SKM-1 (cell line): ENCODE data around the gene GALNT13.

Experiments
- DNase-seq: peaks from one replicate; lab custom pipeline; 2025; ENCODE audit not compliant: unreplicated experiment; lab: John Stamatoyannopoulos, UW

GALNT13 gene

DNA sequence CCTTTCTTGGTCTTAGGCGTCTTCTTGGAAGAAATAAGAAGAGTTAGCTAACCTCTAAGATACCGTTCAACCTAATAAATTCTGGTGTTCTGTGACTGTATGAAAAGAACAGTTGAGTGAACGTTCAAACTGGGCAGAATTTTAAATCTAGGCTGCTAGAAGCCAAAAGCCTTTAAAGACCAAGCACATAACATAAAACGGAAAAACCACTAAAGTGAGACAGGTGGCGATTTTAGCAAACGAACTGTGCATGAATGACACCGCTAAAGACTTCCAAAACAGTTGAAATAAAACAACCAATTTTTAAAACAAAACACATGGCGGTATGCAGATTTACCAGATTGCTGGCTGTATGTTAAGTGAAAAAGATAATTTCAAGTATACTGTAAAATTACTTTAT lies 73.1 kb downstream of the GALNT13 start:
- DNase-seq = no peak

DNA sequence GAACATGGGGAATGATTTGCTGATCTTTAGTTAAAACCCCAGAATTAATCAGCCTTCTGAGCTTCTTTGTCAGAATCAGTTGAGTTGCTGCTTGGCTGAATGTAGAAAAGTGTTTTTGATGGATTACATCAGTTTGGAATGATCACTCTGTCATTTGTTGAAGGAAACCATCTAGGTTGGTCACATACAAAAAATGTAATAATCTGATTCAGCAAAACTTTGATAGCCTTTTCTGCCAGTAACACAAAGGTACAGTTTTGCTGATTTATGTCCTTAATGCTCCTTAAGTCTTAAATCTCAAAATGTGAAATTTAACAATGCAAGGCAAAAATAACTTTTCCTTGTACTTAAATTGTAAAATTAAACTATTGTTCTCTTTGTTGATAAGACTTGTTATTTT lies 74.3 kb downstream of the GALNT13 start:
- DNase-seq = no peak

DNA sequence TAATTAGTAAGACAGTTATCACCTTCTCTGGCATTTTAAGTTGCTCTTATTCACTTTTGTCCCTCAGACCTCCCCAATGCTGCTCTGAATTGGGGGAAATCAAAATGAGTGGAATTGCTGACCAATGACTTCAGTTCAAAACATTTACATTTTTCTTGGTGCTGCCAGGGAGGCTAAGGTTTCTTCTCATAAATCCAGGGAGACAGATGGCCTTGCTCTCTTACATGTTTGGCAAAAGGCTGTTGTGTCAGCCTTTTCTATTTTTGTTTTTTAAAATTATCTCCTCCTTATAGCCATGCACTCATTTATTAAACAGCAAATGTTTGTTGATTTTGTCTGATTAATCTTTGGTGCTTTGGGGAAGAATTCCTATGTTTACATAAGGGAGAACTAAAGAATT lies 82.0 kb downstream of the GALNT13 start:
- no peak for DNase-seq

DNA sequence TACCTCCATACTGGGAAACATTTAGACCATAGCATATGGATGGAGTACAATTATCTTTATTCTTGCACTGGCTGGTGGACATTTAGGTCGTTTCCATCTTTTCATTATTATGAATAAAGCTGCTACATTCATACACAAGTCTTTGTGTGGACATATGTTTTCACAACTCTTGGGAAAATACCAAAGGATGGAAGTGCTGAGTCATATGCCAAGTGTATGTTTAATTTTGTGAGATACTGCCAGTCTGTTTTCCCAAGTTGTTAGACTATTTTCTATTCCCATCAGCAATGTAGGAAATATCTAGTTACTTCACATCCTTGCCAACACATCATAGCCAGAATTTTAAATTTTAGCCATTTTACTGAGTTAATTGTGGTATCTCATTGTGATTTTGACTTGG lies 91.5 kb downstream of the GALNT13 start:
- DNase-seq = no peak

DNA sequence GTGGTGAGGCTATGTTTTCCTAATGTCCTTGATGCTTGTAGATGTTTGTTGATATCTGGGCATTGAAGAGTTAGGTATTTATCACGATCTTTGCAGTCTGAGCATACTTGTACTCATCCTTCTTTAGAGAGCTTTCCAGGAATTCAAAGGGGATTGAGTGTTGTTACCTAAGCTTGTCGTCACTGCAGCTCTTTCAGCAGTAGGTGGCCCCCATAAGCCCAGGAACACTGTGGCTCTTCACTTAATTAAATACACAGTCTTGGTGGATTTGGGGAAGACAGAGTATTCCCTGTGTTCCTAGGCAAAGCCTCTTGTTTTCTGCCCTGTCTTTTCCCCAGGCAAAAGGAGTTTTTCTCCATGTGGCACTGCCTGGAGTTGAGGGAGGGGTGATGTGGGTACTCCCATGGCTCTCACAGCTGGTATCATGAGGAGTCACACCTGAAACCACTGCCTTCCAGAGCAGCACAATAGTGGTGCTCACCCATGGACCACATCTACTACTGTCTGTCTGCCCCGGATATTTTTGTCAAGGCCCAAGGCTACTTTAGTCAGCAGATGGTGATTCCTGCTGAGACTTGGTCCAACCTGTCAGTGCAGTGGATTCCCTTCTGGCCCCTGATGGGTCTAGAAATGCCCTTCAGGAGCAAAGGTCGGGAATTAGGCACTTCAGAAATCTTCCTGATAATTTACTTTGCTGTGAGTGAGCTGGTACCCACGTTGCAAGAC lies 95.7 kb downstream of the GALNT13 start:
- no peak for DNase-seq

DNA sequence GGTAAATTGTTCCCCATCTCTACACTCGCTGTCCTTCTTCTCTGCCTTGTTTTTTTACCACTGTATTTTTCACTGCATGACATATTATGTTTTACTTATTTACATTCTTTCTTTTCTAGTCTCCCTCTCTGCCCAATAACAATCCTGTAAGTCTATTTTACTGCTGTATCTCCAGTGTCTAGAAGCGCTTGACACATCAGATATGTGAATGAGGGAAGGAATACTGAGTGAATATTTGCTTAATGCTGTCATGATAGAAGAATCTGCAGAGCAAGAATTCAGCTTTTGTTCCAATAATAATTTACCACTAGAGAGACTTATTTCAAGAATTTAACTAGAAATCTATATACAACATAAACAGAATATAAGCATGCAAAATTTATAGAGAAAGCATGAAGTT lies 99.5 kb downstream of the GALNT13 start:
- DNase-seq = no peak

DNA sequence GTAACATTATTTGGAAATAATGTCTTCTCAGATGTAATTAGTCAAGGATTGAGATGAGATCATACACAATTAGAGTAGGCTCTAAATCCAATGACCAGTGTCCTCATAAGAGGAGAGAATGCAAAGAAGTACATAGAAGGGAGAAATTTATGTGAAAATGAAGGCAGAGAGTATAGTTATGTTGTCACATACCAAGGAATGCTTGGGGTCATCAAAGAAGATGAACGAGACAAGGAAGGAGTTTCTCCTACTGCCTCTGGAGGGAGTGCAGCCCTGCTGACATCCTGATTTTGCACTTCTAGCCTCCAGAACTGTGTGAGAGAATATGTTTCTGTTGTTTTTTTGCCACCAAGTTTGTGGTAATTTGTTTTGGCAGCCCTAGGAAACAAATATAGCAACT lies 100.1 kb downstream of the GALNT13 start:
- DNase-seq = no peak

DNA sequence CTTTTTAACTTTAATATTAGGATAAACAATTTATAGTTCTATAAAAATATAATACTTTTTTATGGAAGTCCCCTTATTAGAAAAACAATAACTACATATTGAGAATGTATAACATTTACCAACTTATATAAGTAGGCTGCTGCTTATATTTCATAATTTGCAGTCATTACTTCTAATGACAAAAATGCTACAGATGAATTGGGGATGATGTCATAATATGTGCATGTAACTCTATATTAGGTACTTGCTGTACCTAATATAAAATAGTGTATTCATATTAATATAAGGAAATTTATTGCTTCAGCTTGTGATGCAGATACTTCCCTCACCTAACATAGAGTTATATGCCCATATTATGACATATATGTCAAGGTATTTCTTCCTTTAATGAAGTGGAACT lies 100.7 kb downstream of the GALNT13 start:
- no peak for DNase-seq

DNA sequence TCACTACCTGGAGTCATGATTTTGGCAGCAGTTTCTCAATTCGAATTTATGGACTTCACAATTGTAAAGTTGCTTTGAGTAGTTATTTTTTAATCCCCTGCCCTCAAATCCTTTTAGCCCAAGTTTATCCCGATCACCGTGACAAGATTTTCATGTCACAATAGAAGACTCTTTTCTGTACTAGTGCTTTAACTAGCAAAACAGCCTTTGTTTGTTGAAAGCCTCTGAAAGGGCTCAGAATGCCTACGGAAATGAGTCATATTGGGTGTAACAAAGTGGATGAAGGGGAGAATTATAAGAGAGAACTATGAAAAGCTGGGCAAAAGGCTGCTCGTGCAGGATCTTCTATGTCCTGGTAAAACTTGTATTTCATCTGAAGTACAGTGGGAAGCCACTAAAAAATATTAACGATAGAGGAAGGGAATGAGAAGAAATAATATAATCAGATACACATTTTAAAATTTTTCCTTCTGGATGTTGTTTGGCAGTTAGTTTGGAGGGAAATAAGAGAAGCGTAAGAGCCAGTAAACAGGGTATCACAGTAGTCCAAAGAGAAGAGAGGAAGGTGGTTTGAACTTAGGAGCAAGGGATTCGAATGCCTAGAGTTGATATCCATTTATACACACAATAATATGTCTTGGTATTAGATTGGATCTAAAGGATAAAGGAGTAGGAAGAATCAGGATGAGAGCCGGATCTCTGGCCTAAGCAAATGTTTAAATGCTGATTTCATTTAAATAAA lies 114.9 kb downstream of the GALNT13 start:
- no peak for DNase-seq

DNA sequence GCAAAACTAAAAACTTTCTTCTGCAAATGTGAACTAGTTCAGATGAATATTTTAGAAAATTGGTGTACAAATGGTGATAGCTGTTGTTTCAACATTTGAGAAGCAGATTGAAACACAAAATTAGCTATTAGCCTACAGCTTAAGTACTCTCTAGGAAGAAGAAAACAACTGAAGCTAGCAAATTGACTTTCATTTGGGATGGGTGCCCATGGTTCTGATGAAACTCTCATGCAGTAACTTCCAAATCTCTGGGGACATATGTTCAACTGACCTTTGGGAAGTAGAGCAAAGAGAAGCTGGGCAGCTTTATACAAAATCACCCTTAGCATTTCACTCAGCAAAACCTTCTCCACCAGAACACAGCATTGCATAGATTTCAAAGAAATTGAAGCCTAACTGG lies 119.0 kb downstream of the GALNT13 start:
- no peak for DNase-seq

DNA sequence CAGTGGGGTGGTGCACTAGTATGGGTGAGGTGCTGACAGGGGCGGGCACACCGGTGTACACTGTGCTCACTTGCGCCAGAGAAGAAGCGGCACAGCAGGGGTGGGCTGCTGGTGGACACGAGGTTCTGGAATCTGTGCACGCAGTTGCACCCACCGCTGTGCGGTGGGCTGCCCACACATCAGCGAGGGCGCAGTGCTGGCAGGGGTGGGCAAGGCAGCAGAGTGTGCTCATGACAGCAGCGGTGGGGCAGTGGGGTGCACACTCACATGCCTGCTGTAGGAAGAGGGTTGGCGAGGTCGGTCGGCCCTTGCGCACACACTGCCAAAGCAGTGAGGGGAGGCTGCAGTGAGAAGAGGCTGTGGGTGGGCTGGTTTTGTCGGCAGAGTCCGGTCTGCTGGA lies 141.8 kb downstream of the GALNT13 start:
- DNase-seq = no peak

DNA sequence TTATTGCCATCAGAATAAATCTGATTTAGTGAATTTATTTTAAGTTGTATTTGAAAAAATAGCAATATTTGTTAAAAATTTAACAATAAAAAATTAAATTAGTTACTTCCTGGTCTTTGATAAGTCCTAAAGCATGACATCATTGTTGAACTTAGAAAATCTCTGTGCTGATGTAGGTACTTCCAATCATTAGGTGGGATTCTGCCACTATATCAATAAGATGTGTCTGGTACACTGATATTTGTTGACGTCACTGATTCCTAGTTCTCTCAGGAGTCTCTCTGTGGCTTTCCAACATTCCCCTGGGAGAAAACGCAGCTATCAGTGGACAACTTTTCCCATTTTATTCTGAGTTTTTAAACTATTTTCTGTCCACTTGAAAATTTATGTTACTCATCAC lies 143.5 kb downstream of the GALNT13 start:
- DNase-seq = no peak

DNA sequence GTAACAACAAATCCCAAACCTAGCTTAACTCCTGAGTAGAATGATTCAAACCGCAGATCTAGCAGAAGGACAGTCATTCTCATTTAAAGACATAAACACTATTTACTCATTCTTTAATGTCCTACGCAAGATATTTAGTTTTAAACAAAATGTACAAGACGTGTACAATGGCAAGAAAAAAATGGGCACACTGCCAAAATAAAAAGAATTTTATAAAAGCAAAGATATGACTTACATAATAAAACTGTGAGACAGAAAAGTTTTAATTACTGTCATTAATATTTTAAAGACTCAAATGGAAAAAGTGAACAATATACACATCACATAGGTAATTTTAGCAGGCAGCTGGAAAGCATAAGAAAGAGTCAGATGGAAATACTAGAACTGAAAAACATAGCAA lies 157.8 kb downstream of the GALNT13 start:
- no peak for DNase-seq

DNA sequence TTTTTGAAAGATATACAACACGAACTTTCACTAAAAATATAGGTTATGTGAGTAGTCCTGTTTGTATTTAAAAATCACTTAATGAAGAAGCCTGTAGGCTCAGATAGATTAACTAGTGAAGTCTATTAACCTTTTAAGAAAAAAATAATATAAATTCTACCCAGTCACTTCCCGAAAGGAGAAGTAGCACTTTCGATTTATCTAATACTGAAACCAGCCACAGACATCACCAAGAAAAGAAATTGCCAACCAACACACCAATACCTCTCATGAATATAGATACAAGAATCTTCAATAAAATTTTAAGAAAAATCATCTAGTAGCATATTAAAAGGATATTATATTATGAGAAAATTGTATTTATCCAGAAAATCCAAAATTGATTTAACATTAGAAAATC lies 160.5 kb downstream of the GALNT13 start:
- no peak for DNase-seq

DNA sequence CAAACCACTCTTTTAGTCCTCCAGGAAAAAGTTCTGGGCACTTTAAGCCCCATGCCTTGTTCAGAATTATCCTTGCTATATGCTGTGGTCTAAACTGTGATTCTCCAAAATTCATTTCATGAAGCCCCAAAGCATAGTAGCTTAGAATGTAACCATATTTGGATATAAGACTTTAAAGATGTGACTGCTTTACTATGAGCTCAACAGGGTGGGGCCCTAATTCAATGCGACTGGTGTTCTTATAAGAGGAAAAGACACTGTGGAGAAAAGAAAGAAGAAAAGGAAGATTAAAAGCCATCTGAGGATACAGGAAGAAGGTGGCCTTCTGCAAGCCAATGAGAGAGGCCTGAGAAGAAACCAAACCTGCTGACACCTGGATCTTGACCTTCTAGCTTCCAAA lies 174.8 kb downstream of the GALNT13 start:
- DNase-seq = no peak

DNA sequence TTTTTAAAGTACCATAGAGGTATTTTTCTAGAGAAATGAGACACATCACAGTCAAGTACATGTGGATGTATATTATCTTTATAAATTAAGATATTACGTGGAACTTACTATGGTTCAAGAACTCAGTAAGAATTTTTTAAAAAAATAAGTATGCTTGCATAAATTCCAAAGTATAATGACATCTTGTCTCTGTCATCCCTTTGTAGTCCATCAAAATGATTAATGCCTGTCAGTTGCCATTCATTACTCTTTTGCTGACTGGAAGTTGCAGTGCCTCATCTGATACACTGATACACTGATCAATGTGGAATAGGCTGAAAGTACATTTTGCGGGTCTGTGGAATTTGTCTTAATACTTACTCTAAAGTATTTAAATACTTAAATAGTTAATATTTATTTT lies 177.2 kb downstream of the GALNT13 start:
- no peak for DNase-seq

DNA sequence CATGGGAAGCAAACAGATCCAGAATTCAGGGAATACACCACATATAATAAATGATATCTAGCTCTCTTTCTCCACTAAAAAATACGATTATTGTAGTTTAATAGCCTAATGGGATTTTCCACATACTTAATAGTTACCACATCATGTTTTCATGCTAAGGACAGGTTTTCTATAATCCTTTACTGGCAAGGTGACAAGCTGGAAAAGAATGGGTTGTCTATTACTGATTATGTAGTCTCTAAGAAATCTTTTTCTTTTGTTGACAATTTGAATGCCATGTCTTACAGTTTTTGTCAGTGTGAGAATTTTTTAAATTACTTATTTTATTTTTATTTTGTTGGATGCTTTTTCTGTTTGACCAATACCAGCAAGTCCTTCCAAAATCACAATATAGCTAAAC lies 177.8 kb downstream of the GALNT13 start:
- no peak for DNase-seq

DNA sequence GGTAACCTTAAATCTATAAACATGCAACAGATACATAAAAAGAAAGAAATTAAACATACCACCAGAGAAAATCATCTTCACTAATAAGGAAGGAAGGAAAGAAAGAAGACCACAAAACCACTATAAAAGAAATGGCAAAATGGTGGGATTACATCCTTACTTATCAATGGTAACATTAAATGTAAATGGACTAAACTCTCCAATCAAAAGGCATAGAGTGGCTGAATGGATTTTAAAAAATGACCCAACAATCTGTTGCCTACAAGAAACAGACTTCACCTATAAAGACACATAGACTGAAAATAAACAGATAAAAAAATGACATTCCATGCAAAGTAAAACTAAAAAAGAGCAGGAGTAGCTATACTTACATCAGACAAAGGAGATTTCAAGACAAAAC lies 195.4 kb downstream of the GALNT13 start:
- DNase-seq = no peak

DNA sequence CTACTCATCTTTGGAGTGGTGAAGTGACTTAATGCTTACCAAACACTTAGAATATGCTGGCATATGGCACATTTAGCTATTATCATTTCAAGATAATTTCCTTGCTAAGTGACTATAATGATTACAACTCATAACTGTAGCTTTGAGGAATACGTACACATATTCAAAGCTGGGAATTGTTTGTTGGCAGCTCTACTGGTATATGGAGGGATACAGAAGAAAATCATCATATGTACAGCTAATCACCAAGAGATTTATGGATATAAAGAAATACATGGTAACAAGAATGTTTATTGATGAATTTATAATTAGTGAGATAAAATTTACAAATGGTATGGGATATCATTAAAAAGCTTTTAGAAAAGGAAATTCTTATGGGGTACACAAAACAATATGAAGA lies 207.2 kb downstream of the GALNT13 start:
- DNase-seq = no peak

DNA sequence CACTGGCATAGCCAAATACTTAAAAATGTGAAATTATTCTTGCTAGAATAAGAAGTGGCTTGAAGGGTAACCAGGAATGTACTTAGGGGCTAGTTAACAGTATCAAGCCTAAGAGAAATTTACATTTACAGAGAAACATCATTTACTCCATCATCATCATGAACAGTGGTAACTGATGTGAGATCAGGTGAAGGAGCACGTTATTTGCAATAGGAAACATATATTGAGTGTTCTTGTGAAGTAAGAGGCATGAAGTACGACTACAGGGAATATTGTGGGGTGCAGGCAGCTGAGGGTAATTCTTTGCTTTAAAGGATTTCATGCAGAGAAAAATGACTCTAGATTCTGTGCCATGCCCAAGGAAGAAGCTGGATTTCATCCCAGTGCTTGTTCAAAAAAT lies 220.8 kb downstream of the GALNT13 start:
- DNase-seq = no peak

DNA sequence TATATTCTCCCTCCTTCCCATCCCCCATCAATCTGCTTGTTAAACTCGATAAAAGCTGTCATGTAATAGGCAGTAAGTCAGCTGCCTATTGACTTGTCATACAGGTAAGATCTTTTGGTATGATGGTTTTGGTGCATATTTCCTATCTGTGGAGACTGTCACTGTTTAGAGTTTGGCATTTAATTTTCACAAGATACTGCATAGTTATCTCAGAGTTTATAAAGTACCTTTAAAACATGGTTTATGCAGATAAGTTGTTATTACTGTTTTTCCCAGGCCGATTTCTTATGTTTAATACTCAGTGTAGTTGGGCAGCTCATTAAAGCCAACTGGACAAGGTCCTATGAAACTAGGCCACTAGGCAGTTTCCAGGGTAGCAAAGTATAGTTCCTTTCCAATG lies 222.1 kb downstream of the GALNT13 start:
- no peak for DNase-seq

DNA sequence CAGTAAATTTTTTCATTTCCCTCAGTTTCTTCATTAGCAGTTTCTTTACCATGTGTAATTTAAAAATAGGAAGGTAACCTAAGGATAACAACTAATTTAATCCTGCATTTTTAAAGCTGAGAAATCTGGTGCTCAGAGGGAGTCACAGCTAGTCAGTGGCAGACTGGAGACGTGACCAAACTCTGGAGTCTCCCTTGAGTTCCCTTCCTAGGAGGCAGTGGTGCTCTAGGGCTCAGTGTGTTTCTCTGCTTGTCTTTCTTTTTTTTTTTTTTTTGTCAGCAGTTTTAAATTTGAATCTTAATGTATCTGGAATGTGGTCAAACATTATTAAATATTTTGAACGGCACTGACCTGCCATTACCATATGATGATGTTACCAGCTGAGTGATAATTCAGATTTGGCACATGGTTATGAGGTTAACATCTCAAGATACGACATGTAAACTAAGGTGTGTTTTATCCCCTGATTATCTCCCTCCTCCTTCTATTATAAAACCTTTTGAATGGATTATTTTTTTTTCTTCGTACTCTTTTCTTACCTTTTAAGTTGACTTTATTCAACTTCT lies 226.2 kb downstream of the GALNT13 start:
- DNase-seq = no peak

DNA sequence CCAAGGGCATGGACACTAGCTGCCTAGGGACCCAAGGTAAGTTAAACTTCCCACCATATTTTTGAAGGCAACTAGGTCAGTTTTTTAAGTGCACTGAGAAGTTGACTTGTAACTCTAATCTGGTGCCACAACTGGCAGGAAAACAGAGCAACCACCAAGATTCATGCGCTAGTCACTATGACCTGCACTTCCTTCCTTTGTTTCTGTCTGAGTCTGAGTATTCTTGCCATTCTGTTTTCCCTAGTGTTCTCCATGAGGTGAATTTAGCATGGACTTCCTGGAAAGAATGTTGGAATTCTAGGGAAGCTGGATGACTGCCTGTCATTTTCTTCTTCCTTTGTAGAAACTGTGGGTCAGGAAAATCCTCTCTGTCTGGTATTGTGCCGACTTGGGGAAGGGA lies 249.0 kb downstream of the GALNT13 start:
- DNase-seq = no peak
